OCI-LY1 (cell line): ENCODE data around the gene MYOM1.

ENCODE experiments used
- EZH2 ChIP-seq: fragments of 200-600 bp; sonication (generic), shearing (Covaris generic); IDR thresholded peaks from 2 replicates; pipeline ENCODE4 v1.8.0; 2017; ENCODE audit warnings: borderline replicate concordance, mixed run types, mild to moderate bottlenecking, antibody characterized with exemption, low read length, moderate library complexity, mixed read lengths
- TF ChIP-seq, protein P1 (sequence below): fragments of 200-600 bp; sonication (generic), shearing (Covaris generic); IDR thresholded peaks from 2 replicates; pipeline ENCODE4 v1.5.1; 2017; ENCODE audit warnings: mild to moderate bottlenecking, antibody characterized with exemption, low read length, moderate library complexity, mixed read lengths

DNA sequence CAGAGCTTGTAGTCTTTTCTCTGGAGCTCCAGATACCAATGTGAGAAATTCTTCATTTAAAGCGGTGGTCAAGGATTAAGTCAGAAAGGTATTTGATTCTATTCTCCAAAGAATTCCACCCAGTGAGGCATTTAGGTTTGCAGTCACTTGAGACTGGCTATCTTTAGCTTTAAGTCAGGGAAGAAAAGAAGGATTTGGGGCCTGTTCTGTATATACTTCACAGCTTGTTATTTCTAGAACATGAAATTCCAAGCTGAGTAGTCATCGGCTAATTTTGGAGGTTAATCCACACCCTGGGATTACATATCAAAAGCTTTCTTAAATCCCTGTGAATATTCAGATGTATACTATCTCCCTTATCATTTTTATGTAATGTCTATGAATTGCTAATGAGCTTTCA lies 39.4 kb downstream of the MYOM1 start:
- TF ChIP-seq, protein P1, sequence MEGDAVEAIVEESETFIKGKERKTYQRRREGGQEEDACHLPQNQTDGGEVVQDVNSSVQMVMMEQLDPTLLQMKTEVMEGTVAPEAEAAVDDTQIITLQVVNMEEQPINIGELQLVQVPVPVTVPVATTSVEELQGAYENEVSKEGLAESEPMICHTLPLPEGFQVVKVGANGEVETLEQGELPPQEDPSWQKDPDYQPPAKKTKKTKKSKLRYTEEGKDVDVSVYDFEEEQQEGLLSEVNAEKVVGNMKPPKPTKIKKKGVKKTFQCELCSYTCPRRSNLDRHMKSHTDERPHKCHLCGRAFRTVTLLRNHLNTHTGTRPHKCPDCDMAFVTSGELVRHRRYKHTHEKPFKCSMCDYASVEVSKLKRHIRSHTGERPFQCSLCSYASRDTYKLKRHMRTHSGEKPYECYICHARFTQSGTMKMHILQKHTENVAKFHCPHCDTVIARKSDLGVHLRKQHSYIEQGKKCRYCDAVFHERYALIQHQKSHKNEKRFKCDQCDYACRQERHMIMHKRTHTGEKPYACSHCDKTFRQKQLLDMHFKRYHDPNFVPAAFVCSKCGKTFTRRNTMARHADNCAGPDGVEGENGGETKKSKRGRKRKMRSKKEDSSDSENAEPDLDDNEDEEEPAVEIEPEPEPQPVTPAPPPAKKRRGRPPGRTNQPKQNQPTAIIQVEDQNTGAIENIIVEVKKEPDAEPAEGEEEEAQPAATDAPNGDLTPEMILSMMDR, result no peak
- no peak for TF ChIP-seq EZH2
